Measurements from ENCODE around the gene TLE1. TPM values are rescaled to one million over a fixed set of nuclear protein-coding genes. Genes with fewer than 3 reads are reported as not detected.

TLE1 gene
- total and polyA plus RNA-seq, 9 of the 15 experiments (the other 6 are each of a cell fraction or from before 2014, with no cell fraction given), result 0.11 TPM; not detected in 8

- POLR2A ChIA-PET, result no interaction called here
- H3K36me3 ChIP-seq (ENCODE audit: control insufficient read depth, insufficient read depth, low read length), result no peaks in the 10 kb centered on the region
- H3K27me3 ChIP-seq (ENCODE audit: control insufficient read depth in 2 of 2, insufficient read depth in 2 of 2, low read length in 2 of 2), result no peaks in the 10 kb centered on the region
- no peak for FAIRE-seq
- no peak overlapping the region for H3K4me2 ChIP-seq (ENCODE audit: insufficient read depth, low read length)
- no peaks in the 10 kb centered on the region for H3K79me2 ChIP-seq (ENCODE audit: control insufficient read depth, insufficient read depth, low read length)
- BruUV-seq (replicated peaks), result no TSS peak
- no peaks in the 10 kb centered on the region for H3K9me3 ChIP-seq (replicated peaks; ENCODE audit: control insufficient read depth, insufficient read depth, low read depth, low read length)
- H3K9me1 ChIP-seq (ENCODE audit: control insufficient read depth, insufficient read depth, low read length), result no peaks in the 10 kb centered on the region
- intact Hi-C loops (cut with micrococcal nuclease), result no loop called here
- no peaks in the 10 kb centered on the region for H4K20me1 ChIP-seq (replicated peaks; ENCODE audit: control insufficient read depth, insufficient read depth, low read length)
- in situ Hi-C loops (cut with MboI), result no loop called here
- no peak overlapping the region for H2AFZ ChIP-seq (ENCODE audit: low read depth, low read length)
- no peak for ATAC-seq
- no peak overlapping the region for H3K4me3 ChIP-seq
- no peak overlapping the region for H3K9ac ChIP-seq (ENCODE audit: insufficient read depth in 1 of 2, low read depth in 2 of 2, low read length in 2 of 2)
- CTCF ChIA-PET (ENCODE audit: low intra/inter-chr PET ratio), result no interaction called here
- no peaks in the 10 kb centered on the region for H3K4me1 ChIP-seq (replicated peaks in 1 of 2; ENCODE audit: control insufficient read depth in 2 of 2, insufficient read depth in 2 of 2, low read length in 2 of 2)
- H3K27ac ChIP-seq (ENCODE audit: extremely low read depth, low read depth, low read length), result no peak overlapping the region
- 0% methylated on average over 4 of the region's 4 CpGs for WGBS (ENCODE audit: insufficient coverage, low coverage, missing lambda C conversion rate)
- DNase-seq (ENCODE audit: extremely low read depth in 1 of 4, low spot score in 3 of 4), result no peak
- TF ChIP-seq KLF6 (CRISPR knock-in tag; IDR thresholded peaks at IDR 0.05; ENCODE audit: borderline replicate concordance) (no peak), CGGBP1 (CRISPR knock-in tag; IDR thresholded peaks at IDR 0.05) (no peak), CAMTA2 (CRISPR knock-in tag; conservative IDR thresholded peaks at IDR 0.05) (no peak), TRIM25 (IDR thresholded peaks at IDR 0.05; ENCODE audit: borderline replicate concordance) (no peak), CEBPZ (IDR thresholded peaks at IDR 0.05; ENCODE audit: borderline replicate concordance, low read depth, low read length) (no peak), PHF21A (IDR thresholded peaks at IDR 0.05; ENCODE audit: borderline replicate concordance, low read depth) (no peak), SIRT6 (IDR thresholded peaks at IDR 0.05; ENCODE audit: low read depth, low read length) (no peak), ZNF699 (CRISPR knock-in tag; IDR thresholded peaks at IDR 0.05; ENCODE audit: insufficient replicate concordance) (no peak), LCOR (CRISPR knock-in tag; IDR thresholded peaks at IDR 0.05) (no peak), MCM2 (IDR thresholded peaks at IDR 0.05; ENCODE audit: low read depth) (no peak), NFIX (CRISPR knock-in tag; IDR thresholded peaks at IDR 0.05; ENCODE audit: low read depth) (no peak), ZNF830 (CRISPR knock-in tag; IDR thresholded peaks at IDR 0.05) (no peak), ZFX (CRISPR knock-in tag; IDR thresholded peaks at IDR 0.05) (no peak), AFF1 (IDR thresholded peaks at IDR 0.05; ENCODE audit: low read depth in 1 of 2, partially characterized antibody in 2 of 2) (no peak)
Measured at GRCh38 chr9:81600631-81601030, 88.7 kb downstream of the TLE1 start.
